PFSK-1 (cell line): ENCODE measurements around the gene RIPK1.

Experiments
- FOXP2 ChIP-seq: optimal IDR thresholded peaks from 2 replicates; pipeline ENCODE3; 2011; ENCODE audit warnings: borderline replicate concordance, control low read depth, inconsistent platforms; ENCODE audit not compliant: insufficient read depth; ENCODE audit errors: extremely low read length, extremely low read depth
- POLR2AphosphoS5 ChIP-seq: IDR thresholded peaks from 2 replicates; pipeline ENCODE4 v1.6.1; 2012; ENCODE audit warnings: low read depth, mild to moderate bottlenecking, control low read depth, low read length, moderate library complexity
- REST ChIP-seq, 2 experiments: IDR thresholded peaks; 2 replicates each; pipeline versions ENCODE4 v1.6.1 to v1.8.0; 2011 to 2012; ENCODE audit warnings: low read depth in 2 of 2, low read length in 2 of 2, control low read depth in 1 of 2, inconsistent platforms in 1 of 2, mild to moderate bottlenecking in 1 of 2, moderate library complexity in 1 of 2; ENCODE audit not compliant: insufficient read depth in 1 of 2
- SIN3A ChIP-seq: IDR thresholded peaks from 2 replicates; pipeline ENCODE4 v1.6.1; 2012; ENCODE audit warnings: mild to moderate bottlenecking, low read length, moderate library complexity, borderline replicate concordance; ENCODE audit not compliant: insufficient read depth
- TAF1 ChIP-seq: IDR thresholded peaks from 2 replicates; pipeline ENCODE4 v1.6.1; 2012; ENCODE audit warnings: low read length, control low read depth, borderline replicate concordance; ENCODE audit not compliant: insufficient read depth

The RIPK1 gene

GRCh38 chr6:3163248-3163594 is 94.9 kb downstream of the RIPK1 start:
- TF ChIP-seq REST (IDR thresholded peaks at IDR 0.05; ENCODE audit: insufficient read depth in 1 of 2, low read depth in 2 of 2, low read length in 2 of 2) (no peak), FOXP2 (no peak)

- no peak for TF ChIP-seq FOXP2
- no peak for TF ChIP-seq SIN3A
- no peak for TF ChIP-seq TAF1
- TF ChIP-seq POLR2AphosphoS5: no peak
- no peak for TF ChIP-seq REST (IDR thresholded peaks at IDR 0.05; ENCODE audit: insufficient read depth in 1 of 2, low read depth in 2 of 2, low read length in 2 of 2)
Measured at GRCh38 chr6:3164388-3164787, 96.1 kb downstream of the RIPK1 start.
